ENCODE data around the gene ITIH6. TPM values are rescaled to one million over a fixed set of nuclear protein-coding genes. Genes with fewer than 3 reads are reported as not detected.

Gene ITIH6
- total and polyA plus RNA-seq, 2 donors (not counting 1 experiment from before 2014, with no cell fraction given) = not detected

DNA sequence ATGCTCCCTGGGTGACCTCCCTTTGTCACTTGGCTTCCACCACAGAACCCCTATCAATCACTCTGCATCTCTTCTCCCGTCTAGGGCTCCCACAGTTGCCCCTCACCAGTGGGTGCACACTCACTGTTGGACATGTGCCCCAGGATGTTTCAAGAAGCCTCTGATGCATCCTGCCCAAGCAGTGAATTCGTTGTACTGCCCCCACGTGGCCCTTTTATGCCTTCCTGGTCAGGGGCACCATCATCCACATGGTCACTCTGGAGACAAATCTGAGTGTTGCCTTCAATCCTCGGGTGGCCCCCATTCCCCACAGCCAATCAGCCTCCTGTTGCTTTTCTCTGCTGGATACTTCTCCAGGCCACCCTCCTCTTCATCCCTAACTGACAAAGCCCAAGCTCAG, 12.2 kb downstream of the ITIH6 start:
- intact Hi-C loops (cut with micrococcal nuclease) = no loop called here
- ATAC-seq (ENCODE audit: low read depth) = no peak
- Histone ChIP-seq H3K27me3 (replicated peaks in 1 of 4; ENCODE audit: control extremely low read depth in 1 of 4, control insufficient read depth in 3 of 4, insufficient read depth in 4 of 4, low read length in 3 of 4) (no peaks in the 10 kb centered on the region), H3K4me1 (ENCODE audit: control insufficient read depth in 2 of 2, insufficient read depth in 2 of 2, low read length in 2 of 2) (no peaks in the 10 kb centered on the region), H3K27ac (ENCODE audit: low read length in 2 of 2) (no peak overlapping the region), H3K79me2 (ENCODE audit: control insufficient read depth, insufficient read depth, low read length) (no peaks in the 10 kb centered on the region), H3K9me3 (ENCODE audit: control extremely low read depth in 1 of 3, control insufficient read depth in 2 of 3, insufficient read depth in 1 of 3, low read length in 2 of 3) (no peaks in the 10 kb centered on the region), H3K4me2 (replicated peaks; ENCODE audit: low read depth, low read length, poor library complexity, severe bottlenecking) (no peak overlapping the region), H3K9ac (ENCODE audit: low read length) (no peak overlapping the region), H3K4me3 (ENCODE audit: control extremely low read depth in 1 of 5, extremely low read depth in 1 of 5, insufficient read depth in 1 of 5, low read depth in 2 of 5, low read length in 4 of 5) (no peak overlapping the region), H2AFZ (ENCODE audit: insufficient read depth, low read depth, low read length, poor library complexity, severe bottlenecking) (no peak overlapping the region), H4K20me1 (ENCODE audit: control insufficient read depth, insufficient read depth, low read length, poor library complexity, severe bottlenecking) (no peaks in the 10 kb centered on the region), H3K36me3 (replicated peaks in 1 of 2; ENCODE audit: control extremely low read depth in 1 of 2, control insufficient read depth in 1 of 2, extremely low read depth in 1 of 2, insufficient read depth in 2 of 2, low read length in 1 of 2) (no peaks in the 10 kb centered on the region)
- 51% methylated on average over 4 of the region's 4 CpGs for WGBS (ENCODE audit: insufficient coverage)
- ChIA-PET CTCF (interaction anchor here (2.3 kb wide), 1 partner anchor 145 kb away, joined by 22 read pairs; no protein-coding TSS in a partner anchor), POLR2A (no interaction called here)
- TF ChIP-seq, protein P1, sequence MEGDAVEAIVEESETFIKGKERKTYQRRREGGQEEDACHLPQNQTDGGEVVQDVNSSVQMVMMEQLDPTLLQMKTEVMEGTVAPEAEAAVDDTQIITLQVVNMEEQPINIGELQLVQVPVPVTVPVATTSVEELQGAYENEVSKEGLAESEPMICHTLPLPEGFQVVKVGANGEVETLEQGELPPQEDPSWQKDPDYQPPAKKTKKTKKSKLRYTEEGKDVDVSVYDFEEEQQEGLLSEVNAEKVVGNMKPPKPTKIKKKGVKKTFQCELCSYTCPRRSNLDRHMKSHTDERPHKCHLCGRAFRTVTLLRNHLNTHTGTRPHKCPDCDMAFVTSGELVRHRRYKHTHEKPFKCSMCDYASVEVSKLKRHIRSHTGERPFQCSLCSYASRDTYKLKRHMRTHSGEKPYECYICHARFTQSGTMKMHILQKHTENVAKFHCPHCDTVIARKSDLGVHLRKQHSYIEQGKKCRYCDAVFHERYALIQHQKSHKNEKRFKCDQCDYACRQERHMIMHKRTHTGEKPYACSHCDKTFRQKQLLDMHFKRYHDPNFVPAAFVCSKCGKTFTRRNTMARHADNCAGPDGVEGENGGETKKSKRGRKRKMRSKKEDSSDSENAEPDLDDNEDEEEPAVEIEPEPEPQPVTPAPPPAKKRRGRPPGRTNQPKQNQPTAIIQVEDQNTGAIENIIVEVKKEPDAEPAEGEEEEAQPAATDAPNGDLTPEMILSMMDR (IDR thresholded peaks at IDR 0.05) = no peak
- TF ChIP-seq EZH2 (IDR thresholded peaks at IDR 0.05; ENCODE audit: borderline replicate concordance, insufficient read depth, low read depth, low read length, poor library complexity, severe bottlenecking) = no peak
- H3K4me3 Mint-ChIP-seq = no peak overlapping the region
- no peaks in the 10 kb centered on the region for H3K9me3 Mint-ChIP-seq (ENCODE audit: insufficient read depth)
- DNase-seq = no peak
- no peak overlapping the region for H3K27ac Mint-ChIP-seq
- H3K4me1 Mint-ChIP-seq = no peaks in the 10 kb centered on the region
- no peaks in the 10 kb centered on the region for H3K27me3 Mint-ChIP-seq

DNA sequence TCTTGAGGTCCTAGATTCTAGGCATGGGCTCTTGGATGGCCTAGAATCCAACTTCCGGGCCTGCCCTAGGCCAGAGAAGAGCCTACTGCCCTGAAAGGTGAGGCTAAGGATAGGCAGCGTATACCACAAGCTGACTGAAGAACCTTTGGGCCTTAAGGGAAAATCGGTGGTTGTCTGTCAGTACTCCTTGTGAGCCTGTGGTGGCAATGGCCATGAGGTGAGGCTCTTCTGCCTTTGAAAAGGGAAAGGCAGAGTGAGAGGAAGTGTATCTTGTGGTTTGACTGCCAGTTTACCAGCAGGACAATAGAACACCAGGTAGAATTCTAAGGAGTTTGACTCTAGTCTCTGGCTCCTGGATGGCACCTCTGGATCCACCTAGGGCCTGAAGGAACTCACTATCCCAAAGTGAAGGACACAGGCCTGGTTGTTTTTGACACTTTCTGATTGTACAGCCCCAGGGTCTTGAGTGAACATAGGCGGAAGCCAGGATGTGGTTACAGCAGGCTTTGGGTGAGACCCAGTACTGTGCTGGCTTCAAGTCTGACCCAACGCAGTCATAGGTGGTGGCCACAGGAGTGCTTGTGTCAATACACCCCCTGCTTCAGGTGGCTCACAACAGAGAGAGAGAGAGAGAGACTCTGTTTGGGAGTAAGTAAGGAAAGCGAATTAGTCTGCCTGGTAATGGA, 20.9 kb downstream of the ITIH6 start:
- ATAC-seq (ENCODE audit: low read depth) (no peak), DNase-seq (no peak)
- H3K27ac ChIP-seq (ENCODE audit: low read length in 2 of 2) = no peak overlapping the region
- H3K79me2 ChIP-seq (ENCODE audit: control insufficient read depth, insufficient read depth, low read length) = no peaks in the 10 kb centered on the region
- H3K9me3 ChIP-seq (ENCODE audit: control extremely low read depth in 1 of 3, control insufficient read depth in 2 of 3, insufficient read depth in 1 of 3, low read length in 2 of 3) = no peaks in the 10 kb centered on the region
- H3K4me2 ChIP-seq (replicated peaks; ENCODE audit: low read depth, low read length, poor library complexity, severe bottlenecking) = no peak overlapping the region
- H3K36me3 ChIP-seq (replicated peaks in 1 of 2; ENCODE audit: control extremely low read depth in 1 of 2, control insufficient read depth in 1 of 2, extremely low read depth in 1 of 2, insufficient read depth in 2 of 2, low read length in 1 of 2) = no peaks in the 10 kb centered on the region
- WGBS (ENCODE audit: insufficient coverage) = 56% methylated on average over 4 of the region's 6 CpGs
- Mint-ChIP-seq H3K9me3 (ENCODE audit: insufficient read depth) (no peaks in the 10 kb centered on the region), H3K27me3 (no peaks in the 10 kb centered on the region), H3K27ac (no peak overlapping the region), H3K4me1 (no peaks in the 10 kb centered on the region), H3K4me3 (no peak overlapping the region)
- ChIA-PET CTCF (no interaction called here), POLR2A (no interaction called here)
- no peaks in the 10 kb centered on the region for H3K27me3 ChIP-seq (replicated peaks in 1 of 4; ENCODE audit: control extremely low read depth in 1 of 4, control insufficient read depth in 3 of 4, insufficient read depth in 4 of 4, low read length in 3 of 4)
- H4K20me1 ChIP-seq (ENCODE audit: control insufficient read depth, insufficient read depth, low read length, poor library complexity, severe bottlenecking) = no peaks in the 10 kb centered on the region
- H3K9ac ChIP-seq (ENCODE audit: low read length) = no peak overlapping the region
- no peak for TF ChIP-seq EZH2 (IDR thresholded peaks at IDR 0.05; ENCODE audit: borderline replicate concordance, insufficient read depth, low read depth, low read length, poor library complexity, severe bottlenecking)
- TF ChIP-seq, protein P1 (IDR thresholded peaks at IDR 0.05) = no peak
- H2AFZ ChIP-seq (ENCODE audit: insufficient read depth, low read depth, low read length, poor library complexity, severe bottlenecking) = no peak overlapping the region
- no peak overlapping the region for H3K4me3 ChIP-seq (ENCODE audit: control extremely low read depth in 1 of 5, extremely low read depth in 1 of 5, insufficient read depth in 1 of 5, low read depth in 2 of 5, low read length in 4 of 5)
- intact Hi-C loops (cut with micrococcal nuclease) = no loop called here
- no peaks in the 10 kb centered on the region for H3K4me1 ChIP-seq (ENCODE audit: control insufficient read depth in 2 of 2, insufficient read depth in 2 of 2, low read length in 2 of 2)

Measured in B cell (primary cell).